Measurements from ENCODE around the gene SUGCT.

The SUGCT gene

DNA sequence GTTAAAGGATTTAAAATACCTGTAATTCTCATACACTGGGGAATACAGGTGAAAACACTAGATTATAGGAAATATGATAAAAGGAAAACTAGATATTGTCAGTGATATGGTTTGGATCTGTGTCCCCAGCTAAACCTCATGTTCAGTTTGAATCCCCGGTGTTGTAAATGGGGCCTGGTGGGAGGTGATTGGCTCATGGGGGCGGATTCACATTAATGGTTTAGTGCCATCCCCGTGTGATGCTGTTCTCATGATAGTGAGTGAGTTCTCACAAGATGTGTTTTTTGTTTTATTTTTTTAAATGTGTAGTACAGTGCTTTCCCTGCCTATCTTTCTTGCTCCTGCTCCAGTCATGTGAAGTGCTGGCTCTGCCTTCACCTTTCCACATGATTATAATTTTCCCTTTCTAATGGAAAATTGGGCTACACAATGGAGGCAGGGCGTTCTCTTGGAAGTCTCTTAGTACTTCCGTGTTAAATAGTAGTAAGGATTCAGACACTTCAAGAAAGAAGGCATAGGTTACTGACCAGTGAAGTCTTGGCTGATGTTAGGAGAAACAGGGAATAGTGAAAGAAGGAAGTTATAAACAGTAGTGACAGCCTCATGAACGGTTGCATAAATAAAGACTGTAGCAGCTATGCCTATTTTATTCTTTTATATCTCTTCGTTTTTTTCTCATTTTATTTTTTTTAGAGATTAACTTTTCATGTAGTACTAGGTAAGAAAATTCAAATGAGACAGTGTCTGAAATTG is 386.4 kb downstream of the SUGCT start:
- no peak for DNase-seq
- no peaks in the 10 kb centered on the region for H3K4me1 Mint-ChIP-seq
- H3K27me3 Mint-ChIP-seq (ENCODE audit: low read depth, poor library complexity): no peaks in the 10 kb centered on the region
- H3K4me3 Mint-ChIP-seq: no peak overlapping the region
- no peaks in the 10 kb centered on the region for H3K36me3 Mint-ChIP-seq (ENCODE audit: low read depth)
- no peak overlapping the region for H3K27ac Mint-ChIP-seq
- no peaks in the 10 kb centered on the region for H3K9me3 Mint-ChIP-seq
- TF ChIP-seq, protein P1, sequence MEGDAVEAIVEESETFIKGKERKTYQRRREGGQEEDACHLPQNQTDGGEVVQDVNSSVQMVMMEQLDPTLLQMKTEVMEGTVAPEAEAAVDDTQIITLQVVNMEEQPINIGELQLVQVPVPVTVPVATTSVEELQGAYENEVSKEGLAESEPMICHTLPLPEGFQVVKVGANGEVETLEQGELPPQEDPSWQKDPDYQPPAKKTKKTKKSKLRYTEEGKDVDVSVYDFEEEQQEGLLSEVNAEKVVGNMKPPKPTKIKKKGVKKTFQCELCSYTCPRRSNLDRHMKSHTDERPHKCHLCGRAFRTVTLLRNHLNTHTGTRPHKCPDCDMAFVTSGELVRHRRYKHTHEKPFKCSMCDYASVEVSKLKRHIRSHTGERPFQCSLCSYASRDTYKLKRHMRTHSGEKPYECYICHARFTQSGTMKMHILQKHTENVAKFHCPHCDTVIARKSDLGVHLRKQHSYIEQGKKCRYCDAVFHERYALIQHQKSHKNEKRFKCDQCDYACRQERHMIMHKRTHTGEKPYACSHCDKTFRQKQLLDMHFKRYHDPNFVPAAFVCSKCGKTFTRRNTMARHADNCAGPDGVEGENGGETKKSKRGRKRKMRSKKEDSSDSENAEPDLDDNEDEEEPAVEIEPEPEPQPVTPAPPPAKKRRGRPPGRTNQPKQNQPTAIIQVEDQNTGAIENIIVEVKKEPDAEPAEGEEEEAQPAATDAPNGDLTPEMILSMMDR (IDR thresholded peaks at IDR 0.05): no peak

DNA sequence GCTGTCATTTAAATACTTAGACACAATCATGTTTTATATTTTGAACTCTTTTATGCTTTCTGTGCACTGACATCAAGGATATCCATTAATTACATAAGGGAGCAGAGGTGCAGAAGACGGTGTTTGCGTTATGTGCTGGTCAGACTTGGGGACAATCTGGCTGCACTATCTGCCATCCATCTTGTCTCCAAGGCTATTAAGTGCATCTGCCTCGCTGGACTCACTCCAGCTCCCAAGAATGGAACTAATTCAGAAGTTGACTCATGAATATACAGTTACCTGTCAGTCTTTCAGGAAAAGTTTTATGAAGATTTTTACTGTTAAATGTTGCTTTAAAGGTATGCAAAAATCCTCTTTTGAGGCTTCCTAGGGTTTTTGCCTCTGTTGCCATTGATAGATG is 391.0 kb downstream of the SUGCT start:
- Mint-ChIP-seq H3K4me1 (no peaks in the 10 kb centered on the region), H3K27me3 (ENCODE audit: low read depth, poor library complexity) (no peaks in the 10 kb centered on the region), H3K36me3 (ENCODE audit: low read depth) (no peaks in the 10 kb centered on the region), H3K9me3 (no peaks in the 10 kb centered on the region), H3K27ac (no peak overlapping the region), H3K4me3 (no peak overlapping the region)
- TF ChIP-seq, protein P1 (IDR thresholded peaks at IDR 0.05): no peak
- DNase-seq: no peak

DNA sequence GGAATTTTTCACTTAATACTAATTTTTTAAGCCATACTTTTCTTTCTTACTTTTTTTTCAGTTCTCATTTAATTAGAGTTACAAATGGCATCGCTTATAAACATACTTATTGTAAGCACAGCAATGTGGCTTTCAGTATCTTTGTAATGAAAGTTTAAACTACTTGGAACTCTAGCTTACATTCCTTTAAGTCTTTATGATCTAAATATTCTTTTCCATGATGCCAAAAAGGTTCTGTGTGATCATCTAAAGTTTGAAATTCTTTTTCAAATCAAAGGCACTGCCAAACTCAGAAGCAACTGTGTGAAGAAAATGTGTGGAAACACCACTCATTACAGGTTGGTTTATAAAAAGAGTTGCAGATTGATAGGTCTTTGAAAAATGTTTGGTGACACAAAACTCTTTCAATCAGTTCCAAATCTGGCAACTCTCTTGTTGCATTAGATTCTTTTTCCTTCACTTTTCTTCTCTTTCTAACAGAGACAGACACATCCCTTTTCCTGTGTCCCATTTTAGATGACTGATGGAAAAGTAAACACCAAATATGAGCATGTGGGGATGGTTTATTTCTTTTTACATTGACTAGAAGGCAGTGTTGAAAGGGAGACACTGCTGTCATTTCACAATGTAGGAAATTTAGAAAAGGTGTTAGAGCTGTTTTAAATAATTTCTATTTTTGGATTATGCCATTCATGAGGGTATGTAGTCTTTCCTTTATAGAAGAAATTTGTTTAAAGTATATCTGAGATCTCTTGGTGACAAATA is 392.3 kb downstream of the SUGCT start:
- no peaks in the 10 kb centered on the region for H3K9me3 Mint-ChIP-seq
- DNase-seq: no peak
- no peak overlapping the region for H3K4me3 Mint-ChIP-seq
- no peak overlapping the region for H3K27ac Mint-ChIP-seq
- no peaks in the 10 kb centered on the region for H3K4me1 Mint-ChIP-seq
- no peaks in the 10 kb centered on the region for H3K36me3 Mint-ChIP-seq (ENCODE audit: low read depth)
- TF ChIP-seq, protein P1 (IDR thresholded peaks at IDR 0.05): no peak
- no peaks in the 10 kb centered on the region for H3K27me3 Mint-ChIP-seq (ENCODE audit: low read depth, poor library complexity)

DNA sequence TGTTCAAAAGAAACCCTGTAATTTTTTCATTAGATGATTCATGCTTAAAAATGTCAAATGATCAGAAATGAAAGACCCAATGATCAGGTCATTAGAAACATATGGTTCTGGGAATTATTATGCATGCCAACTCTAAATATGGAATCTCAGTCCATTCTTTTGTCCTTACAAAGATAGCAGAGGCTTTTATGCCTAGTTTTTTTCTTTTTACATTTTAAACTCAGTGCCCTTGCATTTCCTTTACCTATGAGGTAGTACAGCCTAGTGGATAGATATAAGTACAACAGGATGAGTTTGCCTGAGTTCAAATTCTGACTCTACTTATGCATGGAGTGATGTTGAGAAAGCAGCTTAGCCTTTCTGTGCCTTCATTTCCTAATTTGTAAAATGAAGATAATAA is 392.9 kb downstream of the SUGCT start:
- no peaks in the 10 kb centered on the region for H3K4me1 Mint-ChIP-seq
- no peaks in the 10 kb centered on the region for H3K36me3 Mint-ChIP-seq (ENCODE audit: low read depth)
- TF ChIP-seq, protein P1 (IDR thresholded peaks at IDR 0.05): no peak
- H3K27ac Mint-ChIP-seq: no peak overlapping the region
- no peak overlapping the region for H3K4me3 Mint-ChIP-seq
- H3K27me3 Mint-ChIP-seq (ENCODE audit: low read depth, poor library complexity): peaks cover 3% of the 10 kb centered on the region
- DNase-seq: no peak
- no peaks in the 10 kb centered on the region for H3K9me3 Mint-ChIP-seq

DNA sequence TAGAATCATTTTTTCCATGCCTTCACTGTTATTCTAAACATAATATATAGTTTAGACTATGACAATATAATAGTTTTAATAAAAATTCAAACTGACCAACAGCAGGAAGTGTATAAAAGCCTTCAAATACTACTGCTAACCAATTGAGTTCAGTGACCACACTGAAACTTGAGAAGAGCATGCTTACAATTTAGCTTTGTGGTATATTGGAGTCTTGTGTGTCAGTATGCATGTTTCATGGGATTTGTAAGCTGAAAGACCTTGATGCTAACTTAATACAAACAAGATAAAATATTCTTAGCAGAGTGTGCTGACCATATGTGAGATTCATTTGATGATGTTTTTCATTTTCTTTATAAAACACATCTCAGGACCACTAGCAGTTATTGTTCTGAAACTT is 395.5 kb downstream of the SUGCT start:
- Mint-ChIP-seq H3K9me3 (no peaks in the 10 kb centered on the region), H3K36me3 (ENCODE audit: low read depth) (no peaks in the 10 kb centered on the region), H3K4me3 (no peak overlapping the region), H3K27ac (no peak overlapping the region), H3K27me3 (ENCODE audit: low read depth, poor library complexity) (peaks cover 3% of the 10 kb centered on the region), H3K4me1 (no peaks in the 10 kb centered on the region)
- DNase-seq: no peak
- TF ChIP-seq, protein P1 (IDR thresholded peaks at IDR 0.05): no peak
